Measurements from ENCODE around the gene CASP8. TPM values are rescaled to one million over a fixed set of nuclear protein-coding genes. Genes with fewer than 3 reads are reported as not detected.

The CASP8 gene
- total and polyA plus RNA-seq, 2 donors (not counting 3 experiments of a cell fraction or from before 2014, with no cell fraction given): 5.3 to 5.8 TPM

GRCh38 chr2:201269764-201270163, 9.4 kb downstream of the CASP8 start:
- BruUV-seq (replicated peaks): no TSS peak
- Histone ChIP-seq H2AFZ (ENCODE audit: low read depth, low read length) (no peak overlapping the region), H3K4me2 (ENCODE audit: insufficient read depth, low read length) (no peak overlapping the region), H3K9me3 (replicated peaks; ENCODE audit: control insufficient read depth, insufficient read depth, low read length) (no peaks in the 10 kb centered on the region), H3K27me3 (ENCODE audit: control insufficient read depth in 2 of 2, insufficient read depth in 2 of 2, low read length in 2 of 2) (no peaks in the 10 kb centered on the region), H3K36me3 (ENCODE audit: control insufficient read depth in 2 of 2, extremely low read depth in 1 of 2, insufficient read depth in 2 of 2, low read length in 2 of 2) (no peaks in the 10 kb centered on the region), H3K4me1 (ENCODE audit: control insufficient read depth, extremely low read depth, insufficient read depth, low read length) (no peaks in the 10 kb centered on the region), H3K79me2 (ENCODE audit: control insufficient read depth, insufficient read depth, low read length) (no peaks in the 10 kb centered on the region), H3K9me1 (replicated peaks; ENCODE audit: control insufficient read depth, extremely low read depth, insufficient read depth, low read length) (no peaks in the 10 kb centered on the region), H3K4me3 (replicated peaks in 1 of 3; ENCODE audit: insufficient read depth in 1 of 3, low read depth in 1 of 3, low read length in 3 of 3) (no peak overlapping the region), H4K20me1 (replicated peaks; ENCODE audit: control insufficient read depth, extremely low read depth, insufficient read depth, low read length) (no peaks in the 10 kb centered on the region), H3K27ac (ENCODE audit: insufficient read depth, low read depth, low read length) (no peak overlapping the region), H3K9ac (replicated peaks; ENCODE audit: extremely low read depth, insufficient read depth, low read length) (no peak overlapping the region)
- dilution Hi-C loops (cut with MboI; ENCODE audit: extremely low pct_ligation_motif_present, low sequenced_read_pairs) (no loop called here), intact Hi-C loops (cut with micrococcal nuclease) (no loop called here)
- FAIRE-seq (no peak), DNase-seq (ENCODE audit: low read depth, low spot score) (no peak)
- CTCF ChIA-PET: interaction anchor here (2.0 kb wide), 1 partner anchor 9 kb away, joined by 6 read pairs; no protein-coding TSS in a partner anchor
- TF ChIP-seq CTCF (IDR thresholded peaks at IDR 0.05; ENCODE audit: extremely low read depth in 1 of 2, insufficient read depth in 1 of 2, low read depth in 1 of 2, low read length in 2 of 2) (no peak), GATA2 (IDR thresholded peaks at IDR 0.05; ENCODE audit: insufficient read depth, insufficient read length, low read depth, low read length) (no peak), MAX (IDR thresholded peaks at IDR 0.05; ENCODE audit: insufficient read depth, insufficient read length) (no peak), JUN (IDR thresholded peaks at IDR 0.05; ENCODE audit: borderline replicate concordance, insufficient read depth, insufficient read length, low read depth) (no peak), POLR2AphosphoS5 (IDR thresholded peaks at IDR 0.05; ENCODE audit: insufficient read depth, low read depth, low read length) (no peak), MYC (IDR thresholded peaks at IDR 0.05; ENCODE audit: low read depth, low read length) (no peak), FOS (IDR thresholded peaks at IDR 0.05; ENCODE audit: borderline replicate concordance, insufficient read depth, low read length) (no peak), EZH2 (IDR thresholded peaks at IDR 0.05; ENCODE audit: borderline replicate concordance, low read depth, low read length, severe bottlenecking) (no peak), POLR2A (IDR thresholded peaks at IDR 0.05; ENCODE audit: low read depth, low read length) (no peak)
- POLR2A ChIA-PET: no interaction called here
